K562 treated with DMSO at 1 percent for 12 hours (cell line): ENCODE results near the gene ADAMTS18. TPM values are rescaled to one million over a fixed set of nuclear protein-coding genes. Genes with fewer than 3 reads are reported as not detected.

Experiments used
- total RNA-seq: library from RNA; unstranded; fragments of 300-600 nt; gene quantifications from 2 replicates; pipeline ENCODE4 v1.2.3, GENCODE V29; 2022; ENCODE audit not compliant: insufficient read depth

Gene ADAMTS18, protein sequence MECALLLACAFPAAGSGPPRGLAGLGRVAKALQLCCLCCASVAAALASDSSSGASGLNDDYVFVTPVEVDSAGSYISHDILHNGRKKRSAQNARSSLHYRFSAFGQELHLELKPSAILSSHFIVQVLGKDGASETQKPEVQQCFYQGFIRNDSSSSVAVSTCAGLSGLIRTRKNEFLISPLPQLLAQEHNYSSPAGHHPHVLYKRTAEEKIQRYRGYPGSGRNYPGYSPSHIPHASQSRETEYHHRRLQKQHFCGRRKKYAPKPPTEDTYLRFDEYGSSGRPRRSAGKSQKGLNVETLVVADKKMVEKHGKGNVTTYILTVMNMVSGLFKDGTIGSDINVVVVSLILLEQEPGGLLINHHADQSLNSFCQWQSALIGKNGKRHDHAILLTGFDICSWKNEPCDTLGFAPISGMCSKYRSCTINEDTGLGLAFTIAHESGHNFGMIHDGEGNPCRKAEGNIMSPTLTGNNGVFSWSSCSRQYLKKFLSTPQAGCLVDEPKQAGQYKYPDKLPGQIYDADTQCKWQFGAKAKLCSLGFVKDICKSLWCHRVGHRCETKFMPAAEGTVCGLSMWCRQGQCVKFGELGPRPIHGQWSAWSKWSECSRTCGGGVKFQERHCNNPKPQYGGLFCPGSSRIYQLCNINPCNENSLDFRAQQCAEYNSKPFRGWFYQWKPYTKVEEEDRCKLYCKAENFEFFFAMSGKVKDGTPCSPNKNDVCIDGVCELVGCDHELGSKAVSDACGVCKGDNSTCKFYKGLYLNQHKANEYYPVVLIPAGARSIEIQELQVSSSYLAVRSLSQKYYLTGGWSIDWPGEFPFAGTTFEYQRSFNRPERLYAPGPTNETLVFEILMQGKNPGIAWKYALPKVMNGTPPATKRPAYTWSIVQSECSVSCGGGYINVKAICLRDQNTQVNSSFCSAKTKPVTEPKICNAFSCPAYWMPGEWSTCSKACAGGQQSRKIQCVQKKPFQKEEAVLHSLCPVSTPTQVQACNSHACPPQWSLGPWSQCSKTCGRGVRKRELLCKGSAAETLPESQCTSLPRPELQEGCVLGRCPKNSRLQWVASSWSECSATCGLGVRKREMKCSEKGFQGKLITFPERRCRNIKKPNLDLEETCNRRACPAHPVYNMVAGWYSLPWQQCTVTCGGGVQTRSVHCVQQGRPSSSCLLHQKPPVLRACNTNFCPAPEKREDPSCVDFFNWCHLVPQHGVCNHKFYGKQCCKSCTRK (N-terminal part only)
- total RNA-seq = not detected in 2 replicates

DNA sequence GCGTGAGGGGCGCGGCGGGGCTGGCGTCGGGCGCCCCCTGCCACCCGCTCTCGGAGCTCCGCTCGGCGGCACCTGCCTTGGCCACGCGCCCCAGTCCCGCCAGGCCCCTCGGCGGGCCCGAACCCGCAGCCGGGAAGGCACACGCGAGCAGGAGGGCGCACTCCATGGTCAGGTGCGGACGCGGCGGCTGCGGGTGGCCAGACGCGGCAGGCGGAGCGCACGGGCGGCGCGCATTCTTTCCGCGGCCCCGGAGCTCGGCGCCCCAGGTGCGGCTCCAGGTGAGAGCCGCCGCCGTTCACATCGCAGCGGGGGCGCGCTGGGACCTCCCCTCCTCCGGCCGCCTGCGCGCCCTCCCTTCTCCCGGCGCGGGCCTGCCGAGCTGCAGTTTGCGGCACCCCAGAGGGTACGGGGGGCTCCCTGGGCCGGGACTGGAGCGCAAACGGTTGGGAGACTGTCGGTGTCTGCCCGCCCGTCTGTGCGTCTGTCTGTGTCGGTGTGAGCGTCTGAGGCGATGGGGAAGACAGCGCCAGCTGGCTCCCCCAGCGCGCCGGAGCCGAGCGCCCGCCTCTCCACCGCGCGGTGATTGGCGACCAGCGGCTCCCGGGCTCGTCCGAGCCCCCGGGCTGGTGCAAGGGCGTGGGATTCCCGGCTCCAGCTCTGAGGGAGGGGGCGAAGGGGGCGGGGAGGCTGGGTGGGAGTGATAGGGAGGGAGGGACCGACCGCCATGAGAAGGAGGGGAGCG, at the start of gene ADAMTS18:
Gene ADAMTS18 (minus strand): TSS at position 505 of the 742 bp plus-strand sequence. CDS start 339 bp downstream, at position 166.

Other genes with a start within 250 kb of the ADAMTS18 start
- 11.7 and 40.3 TPM in 2 replicates for gene MON1B, start 243.8 kb downstream of the ADAMTS18 start, total RNA-seq
- 1.2 and 1.4 TPM in 2 replicates for gene SYCE1L, start 235.6 kb downstream of the ADAMTS18 start, total RNA-seq